ENCODE measurements around the gene AP3B2. TPM values are rescaled to one million over a fixed set of nuclear protein-coding genes. Genes with fewer than 3 reads are reported as not detected.

AP3B2 gene
- total RNA-seq, 2 donors from 2014 or later = 0.92 TPM; not detected in 1

DNA sequence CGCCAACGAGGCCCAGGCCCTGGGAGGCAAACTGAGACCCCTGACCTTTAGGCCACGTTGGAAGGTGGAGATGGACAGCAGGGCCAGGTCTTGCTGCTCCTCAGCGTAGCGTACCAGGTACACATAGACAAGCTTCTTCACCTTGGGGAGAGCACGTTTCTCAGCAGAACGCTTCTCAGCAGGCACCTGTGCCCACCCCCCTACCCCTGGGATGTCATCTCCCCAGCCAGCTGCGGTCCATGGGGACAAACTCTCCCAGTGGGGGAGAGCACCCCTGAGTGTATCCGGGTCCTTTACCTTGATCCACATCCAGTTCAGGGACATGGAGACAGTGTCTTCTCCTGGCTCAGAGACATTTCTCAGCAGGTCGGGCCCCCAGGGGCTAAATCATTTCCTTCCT is 21.0 kb downstream of the AP3B2 start:
- DNase-seq (ENCODE audit: low spot score) = no peak
- H3K36me3 ChIP-seq = no peaks in the 10 kb centered on the region

DNA sequence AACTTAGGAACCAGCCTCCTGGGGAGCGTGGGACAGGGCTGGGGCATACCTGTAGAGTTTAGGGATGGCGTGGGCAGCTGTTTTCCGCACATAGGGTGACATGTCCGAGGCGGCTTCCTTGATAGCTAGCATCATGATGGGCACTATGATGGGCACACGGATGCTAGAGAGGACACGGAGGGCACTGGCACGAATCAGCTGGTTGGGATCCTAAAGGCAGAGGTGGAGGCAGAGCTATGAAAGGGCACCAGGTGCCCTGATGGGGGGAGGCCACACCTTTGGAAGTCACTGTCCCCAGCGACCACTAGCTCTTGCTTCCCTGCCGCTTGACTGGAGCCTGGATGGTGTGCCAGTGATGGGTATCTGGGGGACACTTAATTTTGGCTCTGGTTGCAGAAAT is 28.3 kb downstream of the AP3B2 start:
- Histone ChIP-seq H3K36me3 (no peaks in the 10 kb centered on the region), H3K4me1 (ENCODE audit: control insufficient read depth in 1 of 2, low read depth in 2 of 2) (no peaks in the 10 kb centered on the region), H3K27ac (no peak overlapping the region), H3K9me3 (no peaks in the 10 kb centered on the region), H3K4me3 (no peak overlapping the region), H3K27me3 (replicated peaks; ENCODE audit: insufficient read depth) (no peaks in the 10 kb centered on the region)
- TF ChIP-seq, protein P1, sequence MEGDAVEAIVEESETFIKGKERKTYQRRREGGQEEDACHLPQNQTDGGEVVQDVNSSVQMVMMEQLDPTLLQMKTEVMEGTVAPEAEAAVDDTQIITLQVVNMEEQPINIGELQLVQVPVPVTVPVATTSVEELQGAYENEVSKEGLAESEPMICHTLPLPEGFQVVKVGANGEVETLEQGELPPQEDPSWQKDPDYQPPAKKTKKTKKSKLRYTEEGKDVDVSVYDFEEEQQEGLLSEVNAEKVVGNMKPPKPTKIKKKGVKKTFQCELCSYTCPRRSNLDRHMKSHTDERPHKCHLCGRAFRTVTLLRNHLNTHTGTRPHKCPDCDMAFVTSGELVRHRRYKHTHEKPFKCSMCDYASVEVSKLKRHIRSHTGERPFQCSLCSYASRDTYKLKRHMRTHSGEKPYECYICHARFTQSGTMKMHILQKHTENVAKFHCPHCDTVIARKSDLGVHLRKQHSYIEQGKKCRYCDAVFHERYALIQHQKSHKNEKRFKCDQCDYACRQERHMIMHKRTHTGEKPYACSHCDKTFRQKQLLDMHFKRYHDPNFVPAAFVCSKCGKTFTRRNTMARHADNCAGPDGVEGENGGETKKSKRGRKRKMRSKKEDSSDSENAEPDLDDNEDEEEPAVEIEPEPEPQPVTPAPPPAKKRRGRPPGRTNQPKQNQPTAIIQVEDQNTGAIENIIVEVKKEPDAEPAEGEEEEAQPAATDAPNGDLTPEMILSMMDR (IDR thresholded peaks at IDR 0.05) = no peak
- DNase-seq (ENCODE audit: low spot score) = no peak
- ATAC-seq (ENCODE audit: insufficient number of reproducible peaks, low FRiP score, low read depth) = no peak

More for the DNA sequence above, 21.0 kb downstream of the AP3B2 start:
- Histone ChIP-seq H3K27me3 (replicated peaks; ENCODE audit: insufficient read depth) (no peaks in the 10 kb centered on the region), H3K27ac (no peak overlapping the region), H3K4me3 (no peak overlapping the region), H3K4me1 (ENCODE audit: control insufficient read depth in 1 of 2, low read depth in 2 of 2) (no peaks in the 10 kb centered on the region), H3K9me3 (no peaks in the 10 kb centered on the region)
- ATAC-seq (ENCODE audit: insufficient number of reproducible peaks, low FRiP score, low read depth) = no peak
- TF ChIP-seq, protein P1 (IDR thresholded peaks at IDR 0.05) = no peak

DNA sequence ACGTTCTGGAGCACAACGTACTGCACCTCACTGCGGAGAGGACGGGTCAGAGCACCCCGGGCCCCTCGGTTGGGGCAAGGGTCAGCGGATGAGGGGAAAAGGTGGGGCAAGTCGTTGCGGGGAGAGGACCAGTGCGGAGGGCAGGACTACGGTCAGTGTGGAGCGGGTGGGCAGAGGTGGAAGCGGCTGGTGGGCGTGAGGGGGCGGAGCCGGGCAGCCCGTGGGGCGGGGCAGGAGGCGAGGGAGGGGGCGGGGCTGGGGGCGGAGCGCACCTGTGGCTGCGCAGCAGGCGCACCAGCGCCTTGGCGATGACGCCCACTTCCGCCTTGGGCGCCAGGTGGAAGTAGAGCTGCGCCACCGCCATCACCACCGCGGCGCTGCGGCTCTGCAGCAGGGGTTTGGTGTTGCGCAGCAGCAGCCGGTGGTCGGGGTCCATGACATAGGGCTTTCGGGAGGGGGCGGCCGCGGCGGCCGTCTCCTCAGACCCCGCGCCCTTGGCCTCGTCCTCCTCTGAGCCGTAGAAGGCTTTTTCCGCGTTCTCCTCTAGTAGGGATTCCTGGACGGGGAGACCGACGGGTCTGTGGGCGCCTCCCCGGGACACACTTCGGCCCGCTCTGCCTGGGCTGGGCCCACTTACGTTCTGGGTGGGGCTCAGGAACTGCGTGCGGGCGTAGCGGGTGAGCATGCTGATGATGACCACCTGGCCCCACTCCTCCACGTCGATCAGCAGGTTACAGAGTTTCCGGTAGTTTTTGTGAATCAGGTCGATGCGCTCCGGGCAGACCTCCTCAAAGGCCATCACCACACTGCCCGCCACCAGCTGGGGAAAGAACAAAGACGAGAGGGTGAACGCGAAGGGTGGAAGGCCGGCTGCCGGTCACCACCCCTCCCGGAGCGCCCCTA is 29.2 kb downstream of the AP3B2 start:
- ATAC-seq (ENCODE audit: insufficient number of reproducible peaks, low FRiP score, low read depth) = no peak
- no peaks in the 10 kb centered on the region for H3K9me3 ChIP-seq
- TF ChIP-seq, protein P1 (IDR thresholded peaks at IDR 0.05) = no peak
- no peaks in the 10 kb centered on the region for H3K27me3 ChIP-seq (replicated peaks; ENCODE audit: insufficient read depth)
- H3K4me1 ChIP-seq (ENCODE audit: control insufficient read depth in 1 of 2, low read depth in 2 of 2) = no peaks in the 10 kb centered on the region
- no peak for DNase-seq (ENCODE audit: low spot score)
- peak overlapping the region; percentile 15 for H3K4me3 ChIP-seq
- no peaks in the 10 kb centered on the region for H3K36me3 ChIP-seq
- H3K27ac ChIP-seq = no peak overlapping the region

DNA sequence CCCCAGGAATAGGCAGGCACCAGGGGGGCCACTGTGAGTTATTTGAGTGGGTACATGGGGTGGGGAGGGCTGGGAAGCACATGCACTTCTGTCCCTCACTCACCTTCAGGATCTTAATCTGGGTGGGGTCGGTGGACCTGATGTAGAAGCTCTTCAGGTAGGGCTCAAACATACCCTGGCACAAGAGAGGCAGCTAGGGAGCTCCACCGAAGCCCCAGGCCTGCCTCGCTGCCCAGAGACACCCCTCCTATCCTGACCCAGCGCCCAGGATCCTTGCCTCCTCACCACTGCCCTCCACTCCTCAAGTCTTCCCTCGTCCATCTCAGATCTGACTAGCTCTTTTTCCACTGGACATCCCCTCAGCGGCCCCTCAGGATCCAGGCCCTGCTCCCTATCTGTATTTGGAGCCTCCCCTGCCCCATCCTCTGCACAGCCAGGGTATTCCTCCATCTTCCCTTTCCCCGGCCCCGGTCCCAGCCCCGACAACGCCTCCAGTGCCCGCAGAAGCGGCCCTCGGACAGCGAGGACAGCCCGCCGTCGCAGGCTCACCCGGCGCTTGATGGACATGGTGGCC is 30.0 kb downstream of the AP3B2 start:
- Histone ChIP-seq H3K4me3 (peak overlapping the region; percentile 15), H3K4me1 (ENCODE audit: control insufficient read depth in 1 of 2, low read depth in 2 of 2) (no peaks in the 10 kb centered on the region), H3K27me3 (replicated peaks; ENCODE audit: insufficient read depth) (no peaks in the 10 kb centered on the region), H3K36me3 (no peaks in the 10 kb centered on the region), H3K9me3 (no peaks in the 10 kb centered on the region), H3K27ac (no peak overlapping the region)
- TF ChIP-seq, protein P1 (IDR thresholded peaks at IDR 0.05) = no peak
- ATAC-seq (ENCODE audit: insufficient number of reproducible peaks, low FRiP score, low read depth) (no peak), DNase-seq (ENCODE audit: low spot score) (no peak)

DNA sequence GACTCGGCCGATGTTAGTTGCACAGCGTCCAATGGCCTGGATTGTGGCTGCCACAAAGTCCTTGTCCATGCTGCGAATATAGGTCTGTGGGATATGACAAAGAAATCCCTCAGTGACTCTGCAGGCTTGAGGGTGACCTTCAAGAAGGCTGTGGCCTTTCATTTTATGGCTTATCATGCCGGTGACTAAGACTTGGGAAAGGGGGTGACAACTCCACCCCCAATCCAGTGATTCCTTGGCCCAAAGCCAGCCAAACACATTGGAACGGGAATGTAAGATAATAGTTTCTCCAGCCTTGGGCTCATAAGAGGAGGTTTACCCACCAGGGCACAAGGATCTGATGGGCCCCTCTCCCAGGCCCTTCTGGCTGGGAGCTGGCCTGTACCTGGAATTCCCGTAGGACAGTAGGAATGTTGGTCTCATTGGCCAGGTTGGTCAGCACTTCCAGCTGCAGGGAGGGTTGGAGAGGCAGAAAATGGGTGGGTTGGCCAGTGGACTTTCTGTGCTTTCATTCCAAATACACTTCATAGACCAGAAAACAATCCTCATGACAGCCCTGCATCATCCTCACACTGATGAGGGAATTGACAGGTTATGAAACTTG is 31.9 kb downstream of the AP3B2 start:
- ATAC-seq (ENCODE audit: insufficient number of reproducible peaks, low FRiP score, low read depth) = no peak
- Histone ChIP-seq H3K4me1 (ENCODE audit: control insufficient read depth in 1 of 2, low read depth in 2 of 2) (no peaks in the 10 kb centered on the region), H3K27me3 (replicated peaks; ENCODE audit: insufficient read depth) (no peaks in the 10 kb centered on the region), H3K36me3 (no peaks in the 10 kb centered on the region), H3K9me3 (no peaks in the 10 kb centered on the region), H3K4me3 (no peak overlapping the region), H3K27ac (no peak overlapping the region)
- DNase-seq (ENCODE audit: low spot score) = no peak
- TF ChIP-seq, protein P1 (IDR thresholded peaks at IDR 0.05) = no peak
